ENCODE data around the gene AIMP1.
"Not testable (repeated sequence)": the region's sequence is repeated elsewhere in the genome, so short reads cannot be mapped to it uniquely, and the experiment has no call there.

The AIMP1 gene

DNA sequence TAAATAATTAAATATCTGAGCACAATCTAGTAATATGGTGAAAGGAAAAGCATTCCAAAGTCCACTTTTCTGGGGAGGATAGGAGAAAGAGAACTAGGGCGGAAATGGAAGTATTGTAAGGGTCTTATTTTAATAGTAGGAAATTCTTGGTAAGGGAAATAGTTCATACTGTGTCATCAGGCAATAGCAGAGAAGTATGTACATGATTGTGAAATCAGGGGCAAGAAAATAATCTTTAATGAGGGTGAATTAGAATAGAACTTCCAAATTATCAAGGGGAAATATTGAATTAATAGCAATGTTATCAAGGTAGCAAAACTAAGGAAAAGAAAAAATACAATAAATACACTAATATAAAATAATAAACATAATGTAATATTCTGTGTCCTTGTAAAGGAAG is 37.4 kb downstream of the AIMP1 start:
- no peak for DNase-seq (ENCODE audit: low read depth)

GRCh38 chr4:106355193-106355592 is 38.8 kb downstream of the AIMP1 start:
- no peak for DNase-seq (ENCODE audit: low read depth)

- DNase-seq (ENCODE audit: low read depth) = no peak
Observed at GRCh38 chr4:106358899-106359298, 42.5 kb downstream of the AIMP1 start.

GRCh38 chr4:106362086-106362825 is 45.9 kb downstream of the AIMP1 start:
- no peak for DNase-seq (ENCODE audit: low read depth)

DNA sequence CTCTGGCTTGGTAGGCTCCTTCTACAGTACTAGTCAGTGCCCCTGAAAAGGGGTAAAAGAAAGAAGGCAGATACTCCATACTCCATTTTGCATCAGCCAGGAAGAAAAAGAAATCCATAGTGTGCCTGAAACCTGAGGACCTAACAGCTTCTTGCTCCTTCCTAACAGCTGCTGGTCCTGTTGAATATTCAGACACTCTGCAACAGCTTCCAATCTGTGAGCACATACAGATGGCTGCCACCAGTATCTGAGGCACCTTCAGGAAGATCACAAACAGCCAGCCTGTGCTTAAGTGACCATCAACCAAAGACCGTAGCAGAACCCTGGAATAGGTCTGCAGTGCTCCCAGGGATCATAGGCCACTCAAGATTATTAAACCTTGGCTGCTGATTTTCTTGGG is 47.9 kb downstream of the AIMP1 start:
- DNase-seq (ENCODE audit: low read depth) = no peak

DNA sequence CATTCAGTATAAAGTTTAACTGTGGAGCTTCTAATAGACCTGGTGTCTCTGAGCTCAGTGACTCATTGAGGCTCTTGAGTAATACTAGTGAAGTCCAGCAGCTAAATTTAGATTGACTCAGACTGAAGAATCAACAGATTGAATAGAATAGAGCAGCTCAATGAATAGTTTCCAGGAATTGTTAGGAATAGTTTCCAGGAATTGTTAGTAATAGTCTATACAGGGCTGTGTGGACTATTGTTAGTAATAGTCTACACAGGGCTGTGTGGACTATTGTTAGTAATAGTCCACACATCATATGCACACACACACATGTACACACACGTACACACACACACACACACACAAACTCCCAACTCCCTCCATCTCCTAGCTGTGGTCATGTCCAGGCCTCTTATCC is 49.3 kb downstream of the AIMP1 start:
- no peak for DNase-seq (ENCODE audit: low read depth)

DNA sequence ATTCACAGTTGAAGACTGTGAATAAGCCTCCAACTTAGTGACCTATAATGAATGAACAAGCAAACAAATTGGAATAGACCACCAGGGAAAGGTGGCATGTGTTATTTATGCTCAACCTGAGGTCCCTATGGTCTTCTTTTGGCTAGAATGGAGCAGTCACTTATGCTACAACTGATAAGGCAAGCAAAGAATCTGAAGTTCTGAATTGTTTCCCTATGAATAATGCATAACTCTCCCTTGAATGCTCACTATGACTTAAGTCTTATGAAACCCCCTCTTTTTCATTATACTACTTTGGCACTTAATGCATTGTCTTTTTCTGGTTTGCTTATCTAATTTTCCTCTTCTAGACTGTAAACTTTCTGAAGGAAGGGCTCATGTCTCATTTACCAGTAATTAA is 49.7 kb downstream of the AIMP1 start:
- DNase-seq (ENCODE audit: low read depth) = no peak

GRCh38 chr4:106367072-106367471 is 50.7 kb downstream of the AIMP1 start:
- no peak for DNase-seq (ENCODE audit: low read depth)

DNA sequence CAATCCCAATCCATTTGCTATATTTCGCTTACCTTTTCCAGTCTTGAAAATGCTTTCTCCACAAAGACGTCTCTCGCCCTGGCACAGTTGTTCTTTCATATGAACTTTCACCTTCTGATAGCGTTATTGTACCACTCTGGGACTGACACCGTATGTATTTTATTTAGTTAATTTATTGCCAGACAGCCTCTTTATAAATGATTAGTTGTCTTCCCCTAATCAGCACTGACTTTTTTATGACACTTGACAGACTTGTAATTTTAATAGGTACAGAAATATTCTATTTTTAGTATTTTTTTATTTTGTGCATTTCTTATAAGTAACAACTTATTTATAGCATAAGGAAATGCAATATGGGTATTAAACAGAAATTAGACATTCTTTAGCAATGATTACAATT is 52.3 kb downstream of the AIMP1 start, which contains the start of gene GIMD1:
Gene GIMD1 (minus strand): TSS at position 101 of the 400 bp plus-strand sequence. CDS start 1,343 bp downstream, outside the sequence.
- DNase-seq (ENCODE audit: low read depth) = no peak

DNA sequence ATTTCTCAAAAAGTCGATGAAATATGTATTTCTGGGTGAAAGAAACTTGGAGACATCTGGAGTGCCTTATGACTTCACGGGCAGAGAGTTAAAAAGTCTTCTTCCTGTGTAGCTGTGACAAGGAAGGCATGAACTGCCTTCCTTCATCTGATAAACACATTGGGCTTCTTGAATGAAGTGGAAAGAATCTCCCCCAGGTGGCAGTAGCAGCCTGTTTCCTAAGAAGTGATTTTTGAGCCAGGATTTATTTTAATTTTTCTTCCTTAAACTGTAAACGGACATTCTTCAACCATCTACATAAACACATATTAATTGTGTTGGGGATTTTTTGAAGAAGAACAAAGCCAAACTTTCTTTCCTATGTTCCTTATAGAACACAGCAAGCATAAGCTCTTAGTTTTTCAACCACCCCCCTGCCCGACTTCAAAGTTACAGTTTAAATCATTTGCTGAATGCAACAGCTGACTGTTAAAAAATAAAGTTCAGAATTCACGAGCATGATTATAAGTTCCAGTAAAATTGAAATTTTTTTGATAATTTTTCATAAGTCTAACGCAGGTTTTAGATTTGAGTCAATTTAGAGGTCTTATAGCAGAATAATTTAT is 53.2 kb downstream of the AIMP1 start:
- DNase-seq (ENCODE audit: low read depth) = no peak

DNA sequence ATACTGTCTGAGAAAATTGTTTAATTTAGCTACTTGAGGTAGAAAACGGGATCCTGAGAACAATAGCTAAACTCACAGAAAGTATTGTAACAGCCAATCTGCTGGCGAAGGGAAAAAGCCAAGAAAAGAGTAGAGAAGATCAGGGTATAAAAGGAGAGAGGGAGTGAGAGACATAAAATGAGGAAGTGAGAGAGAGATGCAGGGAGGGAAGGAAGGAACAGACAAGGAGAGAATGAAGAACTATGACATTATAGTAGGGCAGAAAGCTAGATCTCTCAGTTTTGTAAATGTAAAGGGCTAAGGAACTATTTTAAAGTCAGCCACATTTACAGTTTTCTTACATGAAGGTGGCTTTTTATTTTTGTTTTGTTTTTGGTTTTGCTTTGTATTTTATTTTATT is 53.9 kb downstream of the AIMP1 start:
- no peak for DNase-seq (ENCODE audit: low read depth)

DNA sequence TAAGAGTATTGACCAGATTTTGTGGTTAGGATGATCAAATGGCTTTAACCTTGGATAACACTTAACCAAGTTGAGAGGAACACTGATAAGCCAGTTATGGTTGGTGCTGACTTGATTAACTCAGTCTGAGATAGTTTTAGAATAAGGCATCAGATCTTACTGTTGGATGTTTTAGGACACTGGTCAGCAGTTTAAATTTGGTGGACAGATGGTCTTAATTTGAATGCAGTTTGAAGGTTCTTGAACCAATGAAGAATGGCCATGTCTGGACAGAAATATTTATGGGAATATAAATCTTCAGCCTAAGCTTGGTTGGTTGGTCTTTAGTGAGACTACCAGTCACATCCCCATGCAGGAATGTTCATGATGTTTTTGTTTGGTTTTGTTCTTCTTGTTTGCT is 54.8 kb downstream of the AIMP1 start:
- no peak for DNase-seq (ENCODE audit: low read depth)

- DNase-seq (ENCODE audit: low read depth) = no peak
Observed at GRCh38 chr4:106373026-106373425, 56.7 kb downstream of the AIMP1 start.

DNA sequence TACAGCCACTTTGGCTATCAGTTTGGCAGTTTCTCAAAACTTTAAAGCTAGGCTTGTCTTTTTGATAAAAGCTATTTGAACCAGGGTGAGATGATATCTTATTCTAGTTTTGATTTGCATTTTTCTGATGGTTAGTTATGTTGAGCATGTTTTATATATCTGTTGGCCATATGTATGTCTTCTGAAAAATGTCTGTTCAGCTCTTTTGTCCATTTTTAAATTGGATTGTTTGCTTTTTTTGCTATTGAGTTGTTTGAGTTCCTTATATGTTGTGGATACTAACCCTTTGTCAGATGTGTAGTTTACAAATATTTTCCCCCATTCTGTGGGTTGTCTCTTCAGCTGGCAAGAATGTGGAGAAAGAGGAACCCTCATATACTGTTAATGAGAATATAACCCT is 63.8 kb downstream of the AIMP1 start:
- no peak for DNase-seq (ENCODE audit: low read depth)

- no peak for DNase-seq (ENCODE audit: low read depth)
Observed at GRCh38 chr4:106384878-106385277, 68.5 kb downstream of the AIMP1 start.

GRCh38 chr4:106385853-106386393 is 69.6 kb downstream of the AIMP1 start:
- DNase-seq (ENCODE audit: low read depth) = no peak

GRCh38 chr4:106395582-106395981 is 79.2 kb downstream of the AIMP1 start:
- no peak for DNase-seq (ENCODE audit: low read depth)

DNA sequence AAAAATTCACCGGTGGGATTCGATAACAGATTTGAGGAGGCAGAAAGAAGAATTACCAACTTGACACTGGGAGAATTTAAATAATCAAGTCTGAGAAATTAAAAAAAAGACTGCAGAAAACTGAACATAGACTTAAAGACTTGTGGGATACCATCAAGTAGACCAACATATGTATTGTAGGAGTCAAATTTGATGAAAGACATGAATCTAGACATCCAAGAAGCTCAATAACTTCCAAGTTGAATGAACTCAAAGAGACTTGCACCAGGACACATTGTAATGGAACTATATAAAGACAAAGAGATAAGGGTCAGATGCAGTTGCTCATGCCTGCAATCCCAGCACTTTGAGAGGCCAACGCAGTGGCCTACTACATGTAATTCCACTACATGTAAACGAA is 82.5 kb downstream of the AIMP1 start:
- DNase-seq (ENCODE audit: low read depth) = not testable (repeated sequence)
